NCI-H2107 treated with DMSO at 0.1 percent for 48 hours (cell line): ENCODE results near the gene RADX.
"Not testable (repeated sequence)": the region's sequence is repeated elsewhere in the genome, so short reads cannot be mapped to it uniquely, and the experiment has no call there.

ENCODE experiments used
- DNase-seq: peaks from one replicate; lab custom pipeline; 2025; ENCODE audit not compliant: unreplicated experiment; lab: John Stamatoyannopoulos, UW

The RADX gene

GRCh38 chrX:106611679-106612392, at the start of gene RADX:
Gene RADX, plus strand, starts transcription at chrX:106611978. Its CDS starts 103 bp downstream, at chrX:106612081.
- DNase-seq, result peak; percentile 9

GRCh38 chrX:106564986-106565385, 46.8 kb upstream of the RADX start:
- DNase-seq, result no peak

GRCh38 chrX:106566362-106566761, 45.4 kb upstream of the RADX start:
- DNase-seq, result no peak

GRCh38 chrX:106581856-106582255, 29.9 kb upstream of the RADX start:
- no peak for DNase-seq

GRCh38 chrX:106585478-106585877, 26.3 kb upstream of the RADX start:
- DNase-seq, result no peak

- no peak for DNase-seq
Observed at GRCh38 chrX:106588801-106589200, 23.0 kb upstream of the RADX start.

- DNase-seq, result no peak
Observed at GRCh38 chrX:106599411-106599810, 12.4 kb upstream of the RADX start.

- DNase-seq, result no peak
Observed at GRCh38 chrX:106606571-106606970, 5.2 kb upstream of the RADX start.

GRCh38 chrX:106608016-106608415, 3.8 kb upstream of the RADX start:
- no peak for DNase-seq

GRCh38 chrX:106611317-106611678, 480 bp upstream of the RADX start:
- DNase-seq, result no peak

GRCh38 chrX:106612393-106612763, 600 bp downstream of the RADX start:
- no peak for DNase-seq

GRCh38 chrX:106613277-106613676, 1.5 kb downstream of the RADX start:
- DNase-seq, result no peak

- DNase-seq, result no peak
Observed at GRCh38 chrX:106615041-106615440, 3.3 kb downstream of the RADX start.

- DNase-seq, result no peak
Observed at GRCh38 chrX:106619797-106620196, 8.0 kb downstream of the RADX start.

GRCh38 chrX:106621836-106622235, 10.1 kb downstream of the RADX start:
- no peak for DNase-seq

- no peak for DNase-seq
Observed at GRCh38 chrX:106626789-106627188, 15.0 kb downstream of the RADX start.

GRCh38 chrX:106631615-106632014, 19.8 kb downstream of the RADX start:
- DNase-seq, result no peak

- no peak for DNase-seq
Observed at GRCh38 chrX:106649523-106650428, 38.0 kb downstream of the RADX start.

- not testable (repeated sequence) for DNase-seq
Observed at GRCh38 chrX:106653625-106654024, 41.8 kb downstream of the RADX start.

- no peak for DNase-seq
Observed at GRCh38 chrX:106670631-106671030, 58.9 kb downstream of the RADX start.

- DNase-seq, result no peak
Observed at GRCh38 chrX:106672527-106672926, 60.7 kb downstream of the RADX start.

- DNase-seq, result no peak
Observed at GRCh38 chrX:106680716-106681115, 68.9 kb downstream of the RADX start.
